Glutamatergic neuron (in vitro differentiated cells): ENCODE results near the gene SLC10A6. TPM values are rescaled to one million over a fixed set of nuclear protein-coding genes. Genes with fewer than 3 reads are reported as not detected.

Experiments used
- DNase-seq: peaks from one replicate; pipeline ENCODE4 v3.0.0; 2022
- H3K27ac Mint-ChIP-seq: one replicate; pipeline ENCODE4 v1.8.0; 2020; ENCODE audit warnings: mild to moderate bottlenecking, mixed read lengths, inconsistent platforms; ENCODE audit not compliant: unreplicated experiment
- H3K27me3 Mint-ChIP-seq: one replicate; pipeline ENCODE4 v1.8.0; 2020; ENCODE audit warnings: mild to moderate bottlenecking, moderate library complexity, mixed read lengths, inconsistent platforms; ENCODE audit not compliant: unreplicated experiment
- H3K36me3 Mint-ChIP-seq: one replicate; pipeline ENCODE4 v1.8.0; 2020; ENCODE audit warnings: mild to moderate bottlenecking, mixed read lengths, inconsistent platforms; ENCODE audit not compliant: unreplicated experiment
- H3K4me1 Mint-ChIP-seq: one replicate; pipeline ENCODE4 v1.8.0; 2020; ENCODE audit warnings: mild to moderate bottlenecking, low read depth, mixed read lengths, inconsistent platforms; ENCODE audit not compliant: unreplicated experiment
- H3K4me3 Mint-ChIP-seq: one replicate; pipeline ENCODE4 v1.8.0; 2020; ENCODE audit warnings: mild to moderate bottlenecking, mixed read lengths, inconsistent platforms; ENCODE audit not compliant: unreplicated experiment
- H3K9me3 Mint-ChIP-seq: one replicate; pipeline ENCODE4 v1.8.0; 2020; ENCODE audit warnings: mild to moderate bottlenecking, moderate library complexity, mixed read lengths, inconsistent platforms; ENCODE audit not compliant: unreplicated experiment
- CTCF ChIP-seq: fragments of 200-600 bp; sonication (generic); IDR thresholded peaks from one replicate; pipeline ENCODE4 v1.5.0; 2021; ENCODE audit not compliant: partially characterized antibody, unreplicated experiment
- total RNA-seq: library from RNA; stranded (reverse); fragmentation: NEBNext Ultra II Directional; extraction: Animal tissue kit (Norgen Biotek cat#: 25700); gene quantifications from one replicate; pipeline ENCODE4 v1.2.1, GENCODE V29; 2021; ENCODE audit not compliant: unreplicated experiment

SLC10A6 gene
- total RNA-seq, 1 donor from 2014 or later = not detected

DNA sequence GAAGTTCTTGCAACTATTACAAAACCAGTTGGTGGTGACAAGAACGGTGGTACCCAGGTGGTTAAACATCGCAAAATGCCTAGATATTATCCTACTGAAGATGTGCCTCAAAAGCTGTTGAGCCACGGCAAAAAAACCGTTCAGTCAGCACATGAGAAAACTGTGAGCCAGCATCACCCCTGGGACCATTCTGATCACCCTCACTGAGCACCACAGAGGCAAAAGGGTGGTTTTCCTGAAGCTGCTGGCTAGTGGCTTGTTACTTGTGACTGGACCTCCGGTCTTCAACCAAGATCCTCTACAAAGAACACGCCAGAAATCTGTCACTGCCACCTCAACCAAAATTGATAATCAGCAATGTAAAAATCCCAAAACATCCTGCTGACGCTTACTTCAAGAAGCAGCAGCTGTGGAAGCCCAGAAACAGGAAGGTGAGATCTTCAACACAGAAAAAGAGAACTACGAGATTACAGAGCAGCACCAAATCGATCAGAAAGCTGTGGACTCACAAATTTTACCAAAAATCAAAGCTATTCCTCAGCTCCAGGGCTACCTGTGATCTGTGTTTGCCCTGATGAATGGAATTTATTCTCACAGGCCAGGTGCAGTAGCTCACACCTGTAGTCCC is 21.4 kb upstream of the SLC10A6 start:
- H3K36me3 Mint-ChIP-seq = no peaks in the 10 kb centered on the region
- H3K4me3 Mint-ChIP-seq = no peak overlapping the region
- H3K27me3 Mint-ChIP-seq = peaks cover 2% of the 10 kb centered on the region
- H3K27ac Mint-ChIP-seq = no peak overlapping the region
- H3K4me1 Mint-ChIP-seq = no peaks in the 10 kb centered on the region
- no peak for TF ChIP-seq CTCF
- no peak for DNase-seq
- no peaks in the 10 kb centered on the region for H3K9me3 Mint-ChIP-seq

DNA sequence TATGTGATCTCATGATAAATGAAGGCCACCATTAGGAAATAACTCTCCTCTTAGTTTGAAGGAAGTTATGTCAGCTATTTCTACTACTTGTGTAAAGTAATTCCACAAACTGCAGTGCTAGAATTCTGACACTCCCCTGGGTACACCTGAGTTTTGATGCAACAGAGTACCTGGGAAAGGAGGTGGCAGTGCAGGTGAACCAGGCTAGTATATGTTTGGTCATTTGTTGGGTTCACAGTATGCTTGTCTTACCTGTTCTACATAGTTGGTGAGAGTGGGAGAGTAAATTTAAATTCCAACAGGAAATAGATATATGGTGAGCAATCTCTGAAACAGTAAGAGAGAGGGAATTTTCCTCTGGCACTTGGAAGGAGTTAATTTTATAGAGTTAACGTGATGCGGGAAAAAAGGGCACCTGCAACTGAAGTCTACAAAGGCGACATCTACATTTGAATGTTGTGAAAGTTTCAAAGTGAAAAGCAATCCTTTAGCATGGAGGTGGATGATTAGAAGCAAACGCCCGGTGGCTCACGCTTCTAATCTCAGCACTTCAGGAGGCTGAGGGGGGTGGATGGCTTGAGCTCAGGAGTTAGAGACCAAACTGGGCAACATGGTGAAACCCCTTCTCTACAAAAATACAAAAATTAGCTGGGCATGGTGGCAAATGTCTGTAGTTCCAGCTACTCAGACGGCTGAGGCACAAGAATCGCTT is 8.3 kb upstream of the SLC10A6 start:
- no peak overlapping the region for H3K27ac Mint-ChIP-seq
- H3K4me3 Mint-ChIP-seq = no peak overlapping the region

GRCh38 chr4:86856896-86857295 is 7.7 kb upstream of the SLC10A6 start:
- TF ChIP-seq CTCF = no peak
- Mint-ChIP-seq H3K27me3 (peaks cover 3% of the 10 kb centered on the region), H3K27ac (no peak overlapping the region), H3K4me3 (no peak overlapping the region), H3K4me1 (no peaks in the 10 kb centered on the region), H3K36me3 (no peaks in the 10 kb centered on the region), H3K9me3 (no peaks in the 10 kb centered on the region)
- no peak for DNase-seq

More for the DNA sequence above, 8.3 kb upstream of the SLC10A6 start:
- TF ChIP-seq CTCF = no peak
- Mint-ChIP-seq H3K27me3 (peaks cover 3% of the 10 kb centered on the region), H3K4me1 (no peaks in the 10 kb centered on the region), H3K36me3 (no peaks in the 10 kb centered on the region), H3K9me3 (no peaks in the 10 kb centered on the region)
- DNase-seq = no peak

GRCh38 chr4:86855572-86855971 is 6.4 kb upstream of the SLC10A6 start:
- DNase-seq = no peak
- no peak overlapping the region for H3K27ac Mint-ChIP-seq
- H3K27me3 Mint-ChIP-seq = peaks cover 3% of the 10 kb centered on the region
- no peaks in the 10 kb centered on the region for H3K4me1 Mint-ChIP-seq
- H3K9me3 Mint-ChIP-seq = no peaks in the 10 kb centered on the region
- no peaks in the 10 kb centered on the region for H3K36me3 Mint-ChIP-seq
- no peak for TF ChIP-seq CTCF
- H3K4me3 Mint-ChIP-seq = no peak overlapping the region

DNA sequence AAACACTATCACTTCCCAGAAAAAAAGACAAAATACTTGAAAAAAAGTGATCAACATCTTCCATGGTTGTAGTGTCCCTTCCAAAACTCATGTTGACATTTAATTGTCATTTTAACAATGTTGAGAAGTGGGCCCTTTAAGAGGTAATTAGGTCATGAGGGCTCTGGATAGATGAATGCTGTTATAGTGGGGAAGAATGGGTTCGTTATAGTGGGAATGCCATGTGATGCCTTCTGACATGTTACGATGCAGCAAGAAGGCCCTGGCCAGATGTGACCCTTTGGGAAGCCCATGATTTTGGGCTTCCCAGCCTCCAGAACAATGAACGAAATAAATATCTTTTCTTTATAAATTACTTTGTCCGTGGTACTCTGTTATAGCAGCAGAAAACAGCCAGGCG is 4.0 kb upstream of the SLC10A6 start:
- DNase-seq = no peak
- H3K27ac Mint-ChIP-seq = no peak overlapping the region
- H3K4me3 Mint-ChIP-seq = no peak overlapping the region
- TF ChIP-seq CTCF = no peak
- no peaks in the 10 kb centered on the region for H3K4me1 Mint-ChIP-seq
- H3K9me3 Mint-ChIP-seq = no peaks in the 10 kb centered on the region
- H3K27me3 Mint-ChIP-seq = peaks cover 3% of the 10 kb centered on the region
- H3K36me3 Mint-ChIP-seq = no peaks in the 10 kb centered on the region
